Mesothelial cell of epicardium (in vitro differentiated cells): Measurements from ENCODE around the gene SSH2. TPM values are rescaled to one million over a fixed set of nuclear protein-coding genes. Genes with fewer than 3 reads are reported as not detected.

ENCODE experiments used
- DNase-seq, 2 experiments: peaks; one replicate each; pipeline ENCODE4 v3.0.0; 2021; ENCODE audit warnings: low spot score in 2 of 2; ENCODE audit not compliant: unreplicated experiment in 2 of 2
- H3K27ac Mint-ChIP-seq: 2 replicates; pipeline ENCODE4 v1.8.0; 2021; ENCODE audit warnings: mixed read lengths
- H3K27me3 Mint-ChIP-seq: 2 replicates; pipeline ENCODE4 v1.8.0; 2021; ENCODE audit warnings: low read depth, mixed read lengths
- H3K36me3 Mint-ChIP-seq: 2 replicates; pipeline ENCODE4 v1.8.0; 2021; ENCODE audit warnings: mixed read lengths
- H3K4me1 Mint-ChIP-seq: 2 replicates; pipeline ENCODE4 v1.8.0; 2021; ENCODE audit warnings: mixed read lengths
- H3K4me3 Mint-ChIP-seq: 2 replicates; pipeline ENCODE4 v1.8.0; 2021; ENCODE audit warnings: mild to moderate bottlenecking, moderate library complexity, mixed read lengths
- H3K9me3 Mint-ChIP-seq: 2 replicates; pipeline ENCODE4 v1.8.0; 2021; ENCODE audit warnings: mixed read lengths
- CTCF ChIP-seq: fragments of 200-600 bp; sonication (generic); IDR thresholded peaks from one replicate; pipeline ENCODE4 v1.5.0; 2021; ENCODE audit warnings: antibody characterized with exemption; ENCODE audit not compliant: unreplicated experiment
- total RNA-seq: library from RNA; stranded (reverse); gene quantifications from 3 replicates; pipeline ENCODE4 v1.2.1, GENCODE V29; 2021

Gene SSH2
- total RNA-seq, 1 donor from 2014 or later, result 23.7 TPM

GRCh38 chr17:29711588-29712385 lies 218.2 kb downstream of the SSH2 start:
- no peak overlapping the region for H3K4me3 Mint-ChIP-seq
- DNase-seq, result no peak
- H3K27me3 Mint-ChIP-seq, result no peaks in the 10 kb centered on the region
- no peak for TF ChIP-seq CTCF
- H3K4me1 Mint-ChIP-seq, result peaks cover 22% of the 10 kb centered on the region
- no peaks in the 10 kb centered on the region for H3K9me3 Mint-ChIP-seq
- no peaks in the 10 kb centered on the region for H3K36me3 Mint-ChIP-seq
- no peak overlapping the region for H3K27ac Mint-ChIP-seq

- TF ChIP-seq CTCF, result no peak
- Mint-ChIP-seq H3K27ac (peak overlapping the region; percentile 86), H3K4me1 (peaks cover 22% of the 10 kb centered on the region), H3K9me3 (no peaks in the 10 kb centered on the region), H3K27me3 (no peaks in the 10 kb centered on the region), H3K36me3 (no peaks in the 10 kb centered on the region), H3K4me3 (no peak overlapping the region)
- DNase-seq, result no peak
These were observed 219.1 kb downstream of the SSH2 start for GRCh38 chr17:29710891-29711418.

GRCh38 chr17:29710520-29710884 lies 219.5 kb downstream of the SSH2 start:
- no peak for DNase-seq
- no peaks in the 10 kb centered on the region for H3K9me3 Mint-ChIP-seq
- no peak for TF ChIP-seq CTCF
- peaks cover 22% of the 10 kb centered on the region for H3K4me1 Mint-ChIP-seq
- H3K4me3 Mint-ChIP-seq, result no peak overlapping the region
- no peaks in the 10 kb centered on the region for H3K27me3 Mint-ChIP-seq
- H3K27ac Mint-ChIP-seq, result peak overlapping the region; percentile 86
- no peaks in the 10 kb centered on the region for H3K36me3 Mint-ChIP-seq

- H3K27me3 Mint-ChIP-seq, result no peaks in the 10 kb centered on the region
- H3K27ac Mint-ChIP-seq, result peak overlapping the region; percentile 86
- H3K9me3 Mint-ChIP-seq, result no peaks in the 10 kb centered on the region
- H3K4me1 Mint-ChIP-seq, result peaks cover 22% of the 10 kb centered on the region
- H3K4me3 Mint-ChIP-seq, result no peak overlapping the region
- H3K36me3 Mint-ChIP-seq, result no peaks in the 10 kb centered on the region
- no peak for TF ChIP-seq CTCF
- DNase-seq, result no peak
These were observed 220.0 kb downstream of the SSH2 start for GRCh38 chr17:29709866-29710519.

GRCh38 chr17:29707212-29707571 lies 222.8 kb downstream of the SSH2 start:
- Mint-ChIP-seq H3K27ac (no peak overlapping the region), H3K4me3 (no peak overlapping the region), H3K9me3 (no peaks in the 10 kb centered on the region), H3K36me3 (peaks cover 6% of the 10 kb centered on the region), H3K4me1 (peaks cover 22% of the 10 kb centered on the region), H3K27me3 (no peaks in the 10 kb centered on the region)
- no peak for DNase-seq
- TF ChIP-seq CTCF, result no peak
